HEK293T (cell line): ENCODE data around the gene CCNG2.

ENCODE experiments used
- ARNT ChIP-seq: fragments of 450-650 bp; IDR thresholded peaks from 2 replicates; pipeline ENCODE4 v1.6.1; 2017; ENCODE audit warnings: mild to moderate bottlenecking
- BHLHE40 ChIP-seq: fragments of 450-650 bp; IDR thresholded peaks from 2 replicates; pipeline ENCODE4 v1.6.1; 2016; ENCODE audit warnings: mild to moderate bottlenecking, moderate library complexity, borderline replicate concordance
- CTBP1 ChIP-seq: fragments of 450-650 bp; IDR thresholded peaks from 2 replicates; pipeline ENCODE4 v1.6.1; 2016; ENCODE audit warnings: borderline replicate concordance
- ELF4 ChIP-seq: fragments of 450-650 bp; IDR thresholded peaks from 2 replicates; pipeline ENCODE4 v1.6.1; 2017; ENCODE audit warnings: antibody characterized with exemption
- FOXA1 ChIP-seq: fragments of 450-650 bp; IDR thresholded peaks from 2 replicates; pipeline ENCODE4 v1.6.1; 2016; ENCODE audit warnings: mild to moderate bottlenecking
- FOXK2 ChIP-seq: fragments of 450-650 bp; IDR thresholded peaks from 2 replicates; pipeline ENCODE4 v1.6.1; 2016; ENCODE audit warnings: mild to moderate bottlenecking
- FOXM1 ChIP-seq: fragments of 450-650 bp; IDR thresholded peaks from 2 replicates; pipeline ENCODE4 v1.6.1; 2017; ENCODE audit warnings: mild to moderate bottlenecking, borderline replicate concordance
- HDGF ChIP-seq: fragments of 450-650 bp; IDR thresholded peaks from 2 replicates; pipeline ENCODE4 v1.6.1; 2017; ENCODE audit warnings: antibody characterized with exemption, borderline replicate concordance
- LEF1 ChIP-seq: fragments of 450-650 bp; IDR thresholded peaks from 2 replicates; pipeline ENCODE4 v1.6.1; 2017; ENCODE audit warnings: mild to moderate bottlenecking, borderline replicate concordance
- NFRKB ChIP-seq: fragments of 450-650 bp; IDR thresholded peaks from 2 replicates; pipeline ENCODE4 v1.6.1; 2016; ENCODE audit warnings: mild to moderate bottlenecking, moderate library complexity
- SP1 ChIP-seq: fragments of 450-650 bp; IDR thresholded peaks from 2 replicates; pipeline ENCODE4 v1.6.1; 2017
- SUZ12 ChIP-seq: fragments of 450-650 bp; IDR thresholded peaks from 2 replicates; pipeline ENCODE4 v1.6.1; 2016; ENCODE audit warnings: mild to moderate bottlenecking
- TARDBP ChIP-seq: fragments of 450-650 bp; IDR thresholded peaks from 2 replicates; pipeline ENCODE4 v1.6.1; 2016
- ZNF384 ChIP-seq: fragments of 450-650 bp; IDR thresholded peaks from 2 replicates; pipeline ENCODE4 v1.6.1; 2016

GRCh38 chr4:77204621-77205020, 47.6 kb downstream of the CCNG2 start:
- TF ChIP-seq FOXM1 (no peak), ZNF384 (no peak), BHLHE40 (no peak), HDGF (no peak), SP1 (no peak), LEF1 (no peak), ARNT (no peak), SUZ12 (no peak), NFRKB (no peak), ELF4 (no peak), TARDBP (no peak), FOXK2 (no peak), CTBP1 (no peak), FOXA1 (no peak)
